Adrenal gland (tissue), 5 donors: ENCODE results near the gene CDKAL1.

Source experiments
- CTCF ChIP-seq, 6 experiments: fragments of 450-650 bp in 4 of 6; fragments of 200-600 bp in 2 of 6; sonication (generic) in 1 of 6; IDR thresholded peaks; 1 replicate in 5 of 6; 2 replicates in 1 of 6; pipeline versions ENCODE4 v1.5.1 to v1.8.0; 2016 to 2021; ENCODE audit warnings: antibody characterized with exemption in 6 of 6, mild to moderate bottlenecking in 2 of 6, moderate library complexity in 1 of 6
- POLR2A ChIP-seq, 2 donors: fragments of 450-650 bp; IDR thresholded peaks; one replicate each; pipeline ENCODE4 v1.6.1; 2017; ENCODE audit warnings: antibody characterized with exemption in 2 of 2, mild to moderate bottlenecking in 2 of 2, moderate library complexity in 1 of 2
- donor health status: DM: no; HTN: no; CAD: no.

GRCh38 chr6:21213492-21213891 is 679.2 kb downstream of the CDKAL1 start:
- TF ChIP-seq CTCF (IDR thresholded peaks at IDR 0.05): no peak
- no peak for TF ChIP-seq POLR2A (IDR thresholded peaks at IDR 0.05)
